Duodenal mucosa (tissue), 2 donors: ENCODE measurements around the gene DNAH7.

Experiments
- H3K27ac ChIP-seq: one replicate; pipeline ENCODE4 v1.7.0; 2013; ENCODE audit warnings: low read depth, low read length
- H3K27me3 ChIP-seq, 2 donors: one replicate each; pipeline ENCODE4 v1.7.0; 2013; ENCODE audit warnings: low read length in 2 of 2, control low read depth in 1 of 2; ENCODE audit not compliant: insufficient read depth in 2 of 2, control insufficient read depth in 1 of 2
- H3K36me3 ChIP-seq, 2 donors: one replicate each; pipeline ENCODE4 v1.7.0; 2013; ENCODE audit warnings: low read length in 2 of 2, control low read depth in 1 of 2; ENCODE audit not compliant: insufficient read depth in 2 of 2, control insufficient read depth in 1 of 2
- H3K4me1 ChIP-seq, 2 donors: one replicate each; pipeline ENCODE4 v1.7.0; 2013; ENCODE audit warnings: low read length in 2 of 2, control low read depth in 1 of 2; ENCODE audit not compliant: insufficient read depth in 2 of 2, control insufficient read depth in 1 of 2
- H3K4me3 ChIP-seq, 2 donors: one replicate each; pipeline ENCODE4 v1.7.0; 2013; ENCODE audit warnings: low read length in 2 of 2, low read depth in 1 of 2
- H3K9ac ChIP-seq, 2 donors: one replicate each; pipeline ENCODE4 v1.7.0; 2013; ENCODE audit warnings: low read length in 2 of 2, low read depth in 1 of 2
- H3K9me3 ChIP-seq, 2 donors: one replicate each; pipeline ENCODE4 v1.7.0; 2013; ENCODE audit warnings: low read length in 2 of 2, control low read depth in 1 of 2; ENCODE audit not compliant: control insufficient read depth in 1 of 2

Gene DNAH7

DNA sequence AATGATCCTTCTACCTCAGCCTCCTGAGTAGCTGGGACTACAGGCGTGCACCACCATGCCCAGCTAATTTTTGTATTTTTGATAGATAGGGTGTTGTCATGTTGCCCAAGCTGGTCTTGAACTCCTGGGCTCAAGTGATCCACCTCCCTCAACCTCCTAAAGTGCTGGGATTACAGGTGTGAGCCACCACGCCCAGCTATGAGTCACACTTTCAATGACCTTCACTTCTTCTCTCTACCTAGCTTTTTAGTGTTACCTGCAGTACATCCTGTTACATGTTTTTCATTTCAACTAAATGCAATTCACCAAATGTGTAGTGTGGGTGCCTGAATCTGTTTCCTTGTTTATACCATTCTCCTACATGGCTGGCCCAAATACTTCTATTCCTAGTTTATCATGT, 347.6 kb downstream of the DNAH7 start:
- Histone ChIP-seq H3K27me3 (no peaks in the 10 kb centered on the region), H3K36me3 (peaks cover 0 to 4% of the 10 kb centered on the region in 2 donors), H3K27ac (no peak overlapping the region), H3K9me3 (no peaks in the 10 kb centered on the region), H3K4me1 (no peaks in the 10 kb centered on the region), H3K4me3 (no peak overlapping the region), H3K9ac (no peak overlapping the region)

- Histone ChIP-seq H3K36me3 (peaks cover 0 to 7% of the 10 kb centered on the region in 2 donors), H3K4me1 (no peaks in the 10 kb centered on the region), H3K4me3 (no peak overlapping the region), H3K27me3 (no peaks in the 10 kb centered on the region), H3K9me3 (no peaks in the 10 kb centered on the region), H3K9ac (no peak overlapping the region), H3K27ac (no peak overlapping the region)
Measured at GRCh38 chr2:195716466-195716865, 352.2 kb downstream of the DNAH7 start.

DNA sequence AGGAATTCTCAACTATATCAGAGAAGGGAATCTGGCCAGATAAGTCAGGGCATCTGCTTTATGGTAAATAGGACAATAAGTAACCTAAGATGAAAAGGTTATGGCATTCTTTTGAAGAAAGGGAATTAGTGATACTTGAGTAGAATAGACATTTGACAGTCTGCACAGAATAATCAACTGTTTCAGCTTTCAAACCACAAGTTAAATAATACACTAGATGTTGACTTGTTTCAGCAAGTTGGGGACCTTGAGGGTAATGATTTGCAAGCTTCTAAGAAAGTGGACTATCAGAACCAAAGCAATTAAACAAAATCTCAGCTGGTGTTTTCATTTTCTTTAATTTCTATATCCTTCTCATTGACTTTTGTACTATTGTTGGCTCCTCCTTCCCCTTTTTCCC, 357.2 kb downstream of the DNAH7 start:
- Histone ChIP-seq H3K27me3 (no peaks in the 10 kb centered on the region), H3K36me3 (peaks cover 0 to 7% of the 10 kb centered on the region in 2 donors), H3K4me1 (no peaks in the 10 kb centered on the region), H3K9ac (no peak overlapping the region), H3K9me3 (no peaks in the 10 kb centered on the region), H3K4me3 (no peak overlapping the region), H3K27ac (no peak overlapping the region)

- no peak overlapping the region for H3K9ac ChIP-seq
- H3K36me3 ChIP-seq, result peaks cover 0 to 7% of the 10 kb centered on the region in 2 donors
- no peaks in the 10 kb centered on the region for H3K27me3 ChIP-seq
- H3K4me3 ChIP-seq, result no peak overlapping the region
- no peaks in the 10 kb centered on the region for H3K9me3 ChIP-seq
- H3K27ac ChIP-seq, result no peak overlapping the region
- H3K4me1 ChIP-seq, result no peaks in the 10 kb centered on the region
Measured at GRCh38 chr2:195709901-195710806, 358.5 kb downstream of the DNAH7 start.

- Histone ChIP-seq H3K9me3 (no peaks in the 10 kb centered on the region), H3K4me1 (no peaks in the 10 kb centered on the region), H3K27me3 (no peaks in the 10 kb centered on the region), H3K27ac (no peak overlapping the region), H3K4me3 (no peak overlapping the region), H3K36me3 (peaks cover 0 to 4% of the 10 kb centered on the region in 2 donors), H3K9ac (no peak overlapping the region)
Measured at GRCh38 chr2:195706161-195706900, 362.3 kb downstream of the DNAH7 start.

DNA sequence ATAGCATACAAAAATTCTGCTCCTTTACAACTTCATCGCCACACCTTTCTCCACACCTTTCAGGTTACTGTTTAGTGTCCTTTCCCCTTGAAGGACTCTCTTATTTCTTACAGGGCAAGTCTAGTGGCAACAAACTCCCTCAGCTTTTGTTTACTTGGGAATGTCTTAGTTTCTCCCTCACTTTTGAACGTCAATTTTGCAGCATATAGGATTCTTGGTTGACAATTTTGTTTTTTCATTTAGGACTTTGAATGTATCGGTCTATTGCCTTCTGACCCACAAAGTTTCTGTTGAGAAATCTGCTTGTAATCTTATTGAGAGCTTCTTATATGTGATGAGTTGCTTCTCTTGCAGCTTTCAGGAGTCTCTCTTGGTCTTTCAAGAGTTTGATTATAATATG, 368.2 kb downstream of the DNAH7 start:
- H3K27ac ChIP-seq, result no peak overlapping the region
- no peaks in the 10 kb centered on the region for H3K27me3 ChIP-seq
- H3K4me3 ChIP-seq, result no peak overlapping the region
- H3K9me3 ChIP-seq, result peaks cover 5 to 11% of the 10 kb centered on the region in 2 donors
- no peak overlapping the region for H3K9ac ChIP-seq
- H3K4me1 ChIP-seq, result no peaks in the 10 kb centered on the region
- H3K36me3 ChIP-seq, result no peaks in the 10 kb centered on the region

DNA sequence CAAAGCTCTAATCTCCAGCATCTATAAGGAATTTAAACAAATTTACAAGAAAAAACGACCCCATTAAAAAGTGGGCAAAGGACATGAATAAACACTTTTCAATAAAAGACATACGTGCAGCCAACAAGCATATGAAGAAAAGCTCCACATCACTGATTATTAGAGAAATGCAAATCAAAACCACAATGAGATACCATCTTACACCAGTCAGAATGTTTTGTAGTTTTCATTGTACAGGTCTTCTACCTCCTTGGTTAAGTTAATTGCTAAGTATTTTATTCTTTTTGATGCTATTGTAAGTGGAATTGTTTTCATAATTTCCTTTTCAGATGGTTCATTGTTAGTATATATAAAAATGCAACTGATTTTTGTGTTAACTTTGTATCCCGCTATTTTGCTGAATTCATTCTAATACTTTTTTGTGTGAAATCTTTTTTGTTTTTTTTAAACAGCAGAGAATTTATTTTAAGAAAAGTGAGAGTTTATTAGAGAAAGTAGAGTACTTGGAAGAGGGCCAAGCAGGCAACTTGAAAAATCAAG, 370.9 kb downstream of the DNAH7 start:
- Histone ChIP-seq H3K4me1 (no peaks in the 10 kb centered on the region), H3K4me3 (no peak overlapping the region), H3K36me3 (no peaks in the 10 kb centered on the region), H3K27ac (no peak overlapping the region), H3K9me3 (peaks cover 5 to 11% of the 10 kb centered on the region in 2 donors), H3K27me3 (no peaks in the 10 kb centered on the region), H3K9ac (no peak overlapping the region)

GRCh38 chr2:195696012-195696411, 372.6 kb downstream of the DNAH7 start:
- Histone ChIP-seq H3K9ac (no peak overlapping the region), H3K4me3 (no peak overlapping the region), H3K9me3 (peaks cover 5 to 11% of the 10 kb centered on the region in 2 donors), H3K27me3 (no peaks in the 10 kb centered on the region), H3K27ac (no peak overlapping the region), H3K36me3 (no peaks in the 10 kb centered on the region), H3K4me1 (no peaks in the 10 kb centered on the region)

DNA sequence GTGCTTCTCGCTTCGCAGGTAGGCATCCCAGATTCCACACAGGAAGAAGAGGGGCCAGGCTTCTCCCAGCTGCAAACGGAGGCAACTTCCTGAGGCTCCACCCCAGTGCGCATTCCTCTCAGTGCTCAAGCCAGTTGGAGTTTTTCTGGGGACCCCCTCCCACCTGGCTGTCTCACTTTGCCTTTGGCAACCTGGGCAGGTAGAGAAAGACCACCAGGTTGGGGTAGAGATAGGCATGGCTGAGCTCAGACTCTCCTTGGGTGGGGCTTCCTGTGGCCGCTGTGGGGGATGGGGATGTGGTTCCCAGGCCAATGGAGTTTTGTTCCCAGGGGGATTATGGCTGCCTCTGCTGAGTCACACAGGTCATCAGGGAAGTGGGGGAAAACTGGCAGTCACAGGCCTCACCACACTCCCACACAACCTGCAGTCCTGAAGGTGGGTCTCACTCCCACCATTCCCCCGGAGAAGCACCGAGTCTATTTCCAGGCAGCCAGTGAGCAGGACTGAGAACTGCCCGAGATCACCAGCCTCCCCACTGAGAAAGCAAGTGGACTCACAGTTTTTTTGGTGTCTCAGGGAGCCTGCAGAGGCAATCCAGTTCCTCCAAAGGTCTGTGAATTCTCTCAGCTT, 373.5 kb downstream of the DNAH7 start:
- Histone ChIP-seq H3K4me1 (no peaks in the 10 kb centered on the region), H3K4me3 (no peak overlapping the region), H3K9me3 (peaks cover 0 to 5% of the 10 kb centered on the region in 2 donors), H3K27ac (no peak overlapping the region), H3K36me3 (no peaks in the 10 kb centered on the region), H3K27me3 (no peaks in the 10 kb centered on the region), H3K9ac (no peak overlapping the region)

GRCh38 chr2:195694553-195694952, 374.1 kb downstream of the DNAH7 start:
- H3K36me3 ChIP-seq, result no peaks in the 10 kb centered on the region
- no peaks in the 10 kb centered on the region for H3K4me1 ChIP-seq
- H3K4me3 ChIP-seq, result no peak overlapping the region
- no peak overlapping the region for H3K9ac ChIP-seq
- no peaks in the 10 kb centered on the region for H3K9me3 ChIP-seq
- H3K27ac ChIP-seq, result no peak overlapping the region
- H3K27me3 ChIP-seq, result no peaks in the 10 kb centered on the region
